GM12891 (cell line): ENCODE results near the gene MBNL2.

Source experiments
- DNase-seq: peaks from one replicate; pipeline ENCODE4 v3.0.0; 2011; ENCODE audit warnings: low spot score; ENCODE audit not compliant: insufficient read length
- FAIRE-seq: peaks from 2 replicates; lab custom pipeline; 2011; peaks lifted over from hg19 to GRCh38; lab: Jason Lieb, UNC
- PAX5 ChIP-seq: IDR thresholded peaks from 2 replicates; pipeline ENCODE4 v1.6.1; 2011; ENCODE audit warnings: low read length, moderate library complexity, mild to moderate bottlenecking; ENCODE audit not compliant: insufficient read depth, severe bottlenecking
- POLR2A ChIP-seq: IDR thresholded peaks from 2 replicates; pipeline ENCODE4 v1.6.1; 2011; ENCODE audit warnings: low read depth, low read length, control low read depth
- POLR2AphosphoS5 ChIP-seq: IDR thresholded peaks from 2 replicates; pipeline ENCODE4 v1.6.1; 2011; ENCODE audit warnings: low read depth, low read length, control low read depth
- POU2F2 ChIP-seq: IDR thresholded peaks from 2 replicates; pipeline ENCODE4 v1.6.1; 2011; ENCODE audit warnings: low read depth, mild to moderate bottlenecking, control low read depth, low read length, moderate library complexity
- SPI1 ChIP-seq: IDR thresholded peaks from 2 replicates; pipeline ENCODE4 v1.6.1; 2011; ENCODE audit warnings: low read depth, low read length, control low read depth
- TAF1 ChIP-seq: IDR thresholded peaks from 2 replicates; pipeline ENCODE4 v1.6.1; 2011; ENCODE audit warnings: low read depth, low read length, control low read depth

MBNL2 gene

DNA sequence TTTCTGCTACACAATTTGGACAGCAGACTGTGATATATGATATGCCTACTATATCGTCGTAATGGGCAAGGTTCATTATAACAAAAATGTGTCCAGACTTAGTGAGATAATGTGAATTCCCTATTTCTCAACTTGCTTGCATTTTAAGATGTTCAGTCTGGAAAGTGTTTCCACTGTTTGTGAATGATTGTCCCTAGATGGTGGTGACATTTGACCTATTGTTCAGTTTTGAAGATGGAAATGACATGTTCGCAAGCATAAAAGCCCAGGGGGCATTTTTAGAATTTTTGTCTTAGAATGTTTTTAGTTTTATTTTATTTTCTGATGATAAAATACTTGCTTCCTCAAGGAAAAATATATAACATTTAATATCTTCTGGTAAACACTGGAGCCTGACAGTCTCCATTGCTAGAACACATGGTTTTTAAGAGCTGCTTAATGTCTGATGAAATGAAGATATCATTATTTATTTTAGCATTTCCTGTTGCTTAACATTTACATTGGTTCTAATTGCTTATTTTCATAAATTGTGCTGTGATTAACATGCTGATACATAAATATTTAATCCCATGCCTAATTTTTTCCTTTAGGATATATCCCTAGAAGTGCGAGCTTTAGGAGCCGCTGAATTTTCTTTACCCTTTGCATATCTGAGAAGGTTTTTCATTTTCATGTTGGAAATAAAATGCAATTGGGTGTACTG, 27.1 kb downstream of the MBNL2 start:
- DNase-seq (no peak), FAIRE-seq (no peak)
- TF ChIP-seq SPI1 = no peak
- TF ChIP-seq TAF1 = no peak
- no peak for TF ChIP-seq POLR2A
- no peak for TF ChIP-seq POLR2AphosphoS5
- TF ChIP-seq PAX5 = no peak
- TF ChIP-seq POU2F2 = no peak

DNA sequence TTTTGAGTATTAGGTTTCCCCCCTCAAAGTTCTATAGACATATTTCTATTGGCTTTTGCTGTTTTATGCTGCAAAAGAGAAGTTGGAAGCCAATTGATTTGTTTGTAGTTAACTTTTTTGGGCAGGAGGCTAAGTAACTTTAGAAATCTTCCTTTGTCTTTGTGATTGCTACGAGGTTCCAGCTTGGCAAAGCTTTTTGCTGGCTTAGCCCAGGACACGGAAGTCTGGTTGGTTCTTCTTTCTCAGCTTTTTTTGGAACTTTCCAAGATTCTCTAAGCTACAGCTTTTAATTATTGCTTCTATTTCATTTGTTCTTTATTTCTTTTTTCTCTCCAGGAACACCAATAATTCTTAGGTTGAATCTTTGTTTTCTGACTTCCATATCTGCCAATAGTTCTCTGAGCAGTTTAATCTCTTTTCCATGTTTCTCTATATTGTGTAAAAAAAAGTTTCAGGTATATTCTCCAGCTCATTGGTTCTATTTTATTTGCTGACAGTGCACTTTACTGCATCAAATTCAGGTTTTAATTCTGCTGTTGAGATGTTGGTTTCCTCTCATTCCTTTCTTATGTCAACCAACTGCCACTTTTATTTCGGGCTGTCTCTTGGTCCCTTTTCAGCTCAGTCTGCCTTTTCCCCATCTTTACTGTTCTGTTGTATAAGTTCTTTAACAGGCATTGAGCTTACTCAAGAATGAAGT, 27.8 kb downstream of the MBNL2 start:
- TF ChIP-seq TAF1 = no peak
- no peak for TF ChIP-seq POLR2A
- no peak for TF ChIP-seq PAX5
- no peak for TF ChIP-seq SPI1
- no peak for TF ChIP-seq POU2F2
- TF ChIP-seq POLR2AphosphoS5 = no peak
- FAIRE-seq = no peak

DNA sequence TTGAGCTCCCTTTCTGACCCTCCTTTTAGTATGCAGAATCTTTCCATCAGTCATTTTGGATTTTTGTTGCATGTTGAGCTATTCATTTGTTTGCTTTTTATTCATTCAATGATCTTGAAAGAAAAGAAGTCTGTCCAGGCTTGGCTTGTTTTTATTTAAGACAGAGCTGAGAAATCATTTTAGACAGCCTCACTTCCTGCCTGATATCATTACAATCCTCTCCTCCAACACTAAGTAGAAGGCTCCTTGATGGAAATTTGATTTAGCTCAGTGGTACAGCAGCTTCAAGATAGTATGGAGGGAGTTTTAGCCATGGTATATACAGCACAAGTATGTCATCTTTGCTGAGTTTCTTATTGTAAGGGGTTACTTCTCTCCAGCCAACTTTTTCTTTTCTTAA, 28.4 kb downstream of the MBNL2 start:
- TF ChIP-seq PAX5 (no peak), POLR2A (no peak), POLR2AphosphoS5 (no peak), POU2F2 (no peak), TAF1 (no peak), SPI1 (no peak)
- DNase-seq = no peak
- peak; percentile 20 for FAIRE-seq

More for the DNA sequence above, 27.8 kb downstream of the MBNL2 start:
- no peak for DNase-seq

DNA sequence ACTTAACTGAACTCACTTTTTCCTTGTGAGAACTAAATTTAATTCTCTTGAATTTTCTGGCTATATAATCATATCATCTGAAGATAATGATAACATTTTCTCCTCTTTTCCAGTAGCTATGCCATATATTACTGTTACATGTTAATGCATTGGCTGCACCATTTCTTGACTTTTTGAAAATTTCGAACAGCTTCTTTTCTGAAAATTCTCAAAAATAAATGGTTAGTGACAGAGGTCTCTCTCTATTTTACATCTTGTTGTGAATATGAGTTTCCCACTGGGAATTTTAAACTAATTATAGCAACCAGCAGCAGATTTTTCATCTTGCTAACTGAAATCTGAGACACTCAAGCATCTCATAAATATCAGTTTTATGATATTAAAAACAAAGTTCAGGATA, 30.6 kb downstream of the MBNL2 start:
- DNase-seq (no peak), FAIRE-seq (no peak)
- no peak for TF ChIP-seq PAX5
- TF ChIP-seq POLR2A = no peak
- no peak for TF ChIP-seq POLR2AphosphoS5
- TF ChIP-seq SPI1 = no peak
- TF ChIP-seq TAF1 = no peak
- TF ChIP-seq POU2F2 = no peak

DNA sequence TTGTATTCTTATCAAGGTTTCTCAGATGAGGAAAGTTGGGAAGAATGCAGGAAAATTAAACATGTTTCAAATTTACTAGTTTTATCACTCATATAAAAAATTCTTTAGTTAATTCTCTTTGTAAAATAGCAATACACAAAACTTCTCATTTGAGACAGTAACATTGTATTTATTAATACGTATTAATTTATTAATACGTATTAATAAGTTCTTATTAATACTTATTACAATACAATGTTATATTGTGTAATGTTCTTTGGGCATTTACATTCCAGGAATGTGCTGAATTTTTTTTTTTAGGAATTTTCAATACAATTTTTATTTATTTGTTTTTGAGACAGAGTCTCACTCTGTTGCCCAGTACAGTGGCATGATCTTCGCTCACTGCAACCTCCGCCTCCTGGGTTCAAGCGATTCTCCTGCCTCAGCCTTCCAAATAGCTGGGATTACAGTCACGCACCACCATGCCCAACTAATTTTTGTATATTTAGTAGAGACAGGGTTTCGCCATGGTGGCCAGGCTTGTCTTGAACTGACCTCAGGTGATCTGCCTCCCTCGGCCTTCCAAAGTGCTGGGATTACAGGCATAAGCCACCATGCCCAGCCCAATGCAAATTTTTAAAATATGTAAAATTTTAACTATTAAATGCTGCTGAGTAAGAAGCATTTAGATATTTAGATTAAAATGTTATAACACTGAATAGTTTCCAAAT, 31.6 kb downstream of the MBNL2 start:
- TF ChIP-seq SPI1 = no peak
- no peak for TF ChIP-seq POLR2A
- TF ChIP-seq POLR2AphosphoS5 = no peak
- TF ChIP-seq TAF1 = no peak
- TF ChIP-seq PAX5 = no peak
- no peak for TF ChIP-seq POU2F2
- DNase-seq = no peak
- FAIRE-seq = no peak

DNA sequence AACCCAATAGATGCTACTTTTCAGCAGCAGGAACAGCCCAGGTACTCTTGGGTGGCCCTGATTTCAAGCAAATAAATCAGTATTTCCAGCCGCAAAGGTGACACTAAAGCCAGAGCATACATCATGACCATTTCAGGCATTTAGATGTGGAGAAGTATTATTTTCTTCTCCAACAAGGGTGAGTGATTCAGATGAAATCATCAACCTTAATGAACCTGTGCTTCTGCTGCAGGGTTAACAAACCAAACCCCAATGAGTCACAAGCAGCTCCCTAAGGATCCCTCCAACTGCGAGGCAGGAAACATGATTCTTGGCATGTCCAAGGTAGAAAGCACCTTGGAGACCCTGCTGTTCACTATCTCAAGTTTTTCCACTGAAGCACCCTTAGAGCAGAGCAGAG, 32.7 kb downstream of the MBNL2 start:
- FAIRE-seq = no peak
- no peak for TF ChIP-seq POLR2AphosphoS5
- no peak for TF ChIP-seq PAX5
- TF ChIP-seq TAF1 = no peak
- no peak for TF ChIP-seq SPI1
- no peak for TF ChIP-seq POU2F2
- no peak for TF ChIP-seq POLR2A
- no peak for DNase-seq

DNA sequence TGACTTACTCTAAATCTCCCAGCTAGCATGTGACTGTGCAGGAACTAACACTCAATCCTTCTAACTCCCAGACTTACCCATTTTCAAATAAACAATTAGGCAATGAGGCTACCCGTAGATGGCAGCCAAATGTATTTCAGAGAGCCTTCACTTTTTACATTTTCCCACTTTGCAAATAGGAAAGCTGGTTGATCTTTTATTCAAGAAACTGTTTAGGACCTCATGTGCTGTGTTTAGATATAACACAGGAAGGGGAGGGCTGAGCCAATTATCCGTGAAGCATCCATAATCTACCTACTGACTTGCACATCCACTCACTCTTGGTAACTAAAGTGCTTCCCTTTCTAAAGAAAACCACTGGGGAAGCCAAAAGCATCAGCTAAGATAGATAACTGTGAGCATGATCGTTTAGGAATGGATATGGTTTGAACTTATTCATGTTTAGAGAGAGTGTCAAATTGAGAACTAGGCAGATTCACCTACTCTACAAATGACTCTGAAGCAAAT, 33.4 kb downstream of the MBNL2 start:
- DNase-seq (no peak), FAIRE-seq (no peak)
- TF ChIP-seq SPI1 (no peak), PAX5 (no peak), POLR2AphosphoS5 (no peak), POLR2A (no peak), POU2F2 (no peak)

DNA sequence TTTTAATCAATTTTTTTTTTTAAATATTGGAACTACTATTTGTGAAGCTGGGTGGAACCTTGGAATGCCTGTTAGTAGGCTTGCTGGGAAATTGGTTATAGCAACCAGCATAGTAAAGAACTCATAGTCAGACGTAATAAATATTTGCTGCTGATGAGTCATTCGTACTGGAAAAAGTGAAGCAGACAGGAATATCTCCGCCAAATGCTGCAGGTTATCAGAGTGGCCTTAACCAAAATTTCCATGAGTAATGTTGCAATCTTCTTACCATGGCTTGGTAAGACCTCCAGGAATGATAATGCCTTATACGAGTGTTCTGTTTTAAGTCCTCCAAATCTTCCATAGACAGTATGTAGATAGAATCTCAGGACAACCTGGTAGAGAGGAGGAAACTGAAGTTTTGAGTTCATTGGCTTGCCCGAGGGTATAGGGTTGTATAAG, 34.2 kb downstream of the MBNL2 start:
- DNase-seq = no peak
- TF ChIP-seq POLR2AphosphoS5 (no peak), SPI1 (no peak)
- no peak for FAIRE-seq

DNA sequence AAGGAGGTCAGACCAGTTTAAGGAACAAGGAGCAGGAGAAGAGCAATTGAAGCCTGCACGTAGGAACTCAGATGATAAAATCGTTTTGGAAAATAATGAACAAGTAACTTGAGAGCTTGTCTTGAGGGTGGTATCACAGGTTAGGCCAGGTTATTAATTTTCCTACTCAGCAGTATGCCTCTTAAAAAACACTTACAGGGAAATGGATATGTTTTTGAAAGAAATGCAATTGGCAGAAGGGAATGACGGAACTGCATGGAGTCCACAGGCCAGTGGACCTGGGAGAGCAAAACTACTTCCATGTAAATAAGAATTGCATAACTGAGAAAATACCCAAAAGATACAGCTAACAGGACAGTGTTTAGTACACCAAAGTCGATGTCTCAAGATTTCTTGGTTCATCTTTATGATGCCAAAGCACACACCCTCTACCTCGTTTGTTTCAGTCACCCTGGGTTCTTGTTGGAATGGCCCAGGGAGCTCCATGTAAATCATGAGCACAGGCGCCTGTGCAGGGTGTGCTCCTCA, 35.2 kb downstream of the MBNL2 start:
- DNase-seq (no peak), FAIRE-seq (no peak)
- TF ChIP-seq POU2F2 = no peak
